HS-5 (cell line): ENCODE data around the gene RTP3.

ENCODE experiments used
- DNase-seq: peaks from one replicate; pipeline ENCODE4 v3.0.0-alpha.2; 2012; ENCODE audit warnings: low read depth

The RTP3 gene

DNA sequence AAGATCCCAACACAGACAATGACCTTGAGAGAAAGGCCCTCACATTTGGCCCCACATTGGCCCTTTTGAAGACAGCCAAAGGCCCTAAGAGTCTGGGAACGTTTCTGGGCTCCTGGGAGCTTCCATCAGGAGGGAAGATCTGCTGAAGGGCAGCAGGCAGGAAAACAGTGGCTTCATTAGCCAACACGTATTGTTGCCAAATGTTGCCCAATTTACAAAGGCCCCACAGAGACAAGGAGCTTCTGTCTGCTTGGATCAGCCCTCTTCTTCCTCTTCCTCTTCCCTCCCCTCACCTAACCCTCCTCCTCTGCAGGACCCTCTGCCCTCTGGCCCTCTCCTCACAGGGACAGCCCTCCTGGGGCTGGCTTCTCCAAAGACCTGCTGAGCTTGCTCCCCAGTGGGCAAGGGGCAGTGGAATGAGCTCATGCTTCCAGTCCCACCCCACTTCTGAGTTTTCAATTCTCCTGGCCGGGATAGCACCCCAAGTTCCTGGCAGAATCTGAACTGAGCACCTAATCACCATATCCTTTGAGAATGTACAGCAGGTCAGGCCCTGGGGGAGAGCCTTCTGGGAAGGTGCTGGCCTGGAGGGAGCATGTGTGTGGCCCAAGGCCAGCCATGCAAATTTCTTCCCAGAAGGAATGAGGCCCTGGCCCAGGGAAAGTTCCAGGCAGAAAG, 28.0 kb upstream of the RTP3 start:
- DNase-seq, result no peak

DNA sequence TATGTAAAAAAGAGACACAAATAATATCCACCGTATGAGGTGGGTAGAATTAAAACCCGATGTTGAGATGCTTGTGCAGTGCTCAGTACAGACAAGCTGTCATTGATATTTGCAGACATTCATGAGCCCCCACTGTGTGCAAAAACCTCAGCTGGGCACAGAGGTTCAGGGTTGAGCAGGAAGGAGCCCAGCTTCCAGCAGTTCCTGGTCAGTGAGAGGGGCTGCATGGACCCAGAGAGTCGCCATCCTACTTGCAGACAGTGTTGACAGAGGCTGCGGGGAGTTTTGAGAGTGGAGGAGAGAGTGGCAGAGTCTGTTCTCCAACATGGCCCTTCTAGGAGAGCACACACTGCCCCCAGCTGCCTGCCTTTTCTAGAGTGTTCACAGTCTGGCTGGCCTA, 26.9 kb upstream of the RTP3 start:
- no peak for DNase-seq

DNA sequence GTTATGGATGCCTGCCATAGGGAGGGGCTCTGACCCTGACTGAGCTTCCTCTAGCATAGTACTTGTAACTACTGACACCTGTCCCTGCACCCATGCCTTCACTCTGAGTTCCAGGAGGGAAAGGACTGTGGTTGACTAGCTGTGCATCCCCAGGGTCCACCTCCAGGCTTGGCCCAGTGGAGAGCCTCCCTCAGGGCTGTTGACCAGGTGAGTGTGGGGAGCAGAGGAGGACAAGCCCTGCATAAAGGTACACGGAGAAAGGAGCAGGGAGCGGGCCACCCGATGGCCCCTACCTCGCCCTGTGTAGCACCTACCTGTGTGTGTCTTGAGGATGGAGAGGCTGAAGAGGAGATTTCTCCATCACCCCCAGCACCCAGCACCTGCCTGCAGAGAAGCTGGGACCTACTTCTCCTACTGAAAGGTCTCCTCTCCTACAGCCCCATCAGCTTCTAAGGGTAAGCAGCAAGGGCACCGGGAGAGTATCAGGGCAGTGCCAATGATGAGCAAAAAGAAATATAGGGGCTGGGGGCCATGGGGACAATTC, 26.3 kb upstream of the RTP3 start:
- no peak for DNase-seq

GRCh38 chr3:46472736-46473135, 25.0 kb upstream of the RTP3 start:
- no peak for DNase-seq

DNA sequence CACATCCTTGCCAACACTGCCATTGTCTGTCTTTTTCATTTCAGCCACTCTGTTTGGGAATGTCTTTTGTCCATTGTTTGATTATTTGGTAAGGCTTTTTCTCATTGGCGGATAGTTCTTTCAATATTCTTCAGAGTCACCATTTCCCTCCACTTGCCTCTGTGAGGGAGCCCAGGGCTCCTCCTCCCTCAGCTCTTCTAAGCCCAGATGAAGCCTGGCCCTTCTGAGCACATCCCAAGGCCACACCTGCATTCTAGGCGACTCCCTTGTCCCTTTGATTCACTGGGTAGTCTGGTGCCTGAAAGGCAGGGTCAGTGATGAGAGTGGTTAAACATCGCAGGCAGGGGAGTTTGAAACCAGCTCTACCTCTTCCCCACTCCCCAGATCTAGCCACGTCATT, 20.6 kb upstream of the RTP3 start:
- DNase-seq, result no peak

DNA sequence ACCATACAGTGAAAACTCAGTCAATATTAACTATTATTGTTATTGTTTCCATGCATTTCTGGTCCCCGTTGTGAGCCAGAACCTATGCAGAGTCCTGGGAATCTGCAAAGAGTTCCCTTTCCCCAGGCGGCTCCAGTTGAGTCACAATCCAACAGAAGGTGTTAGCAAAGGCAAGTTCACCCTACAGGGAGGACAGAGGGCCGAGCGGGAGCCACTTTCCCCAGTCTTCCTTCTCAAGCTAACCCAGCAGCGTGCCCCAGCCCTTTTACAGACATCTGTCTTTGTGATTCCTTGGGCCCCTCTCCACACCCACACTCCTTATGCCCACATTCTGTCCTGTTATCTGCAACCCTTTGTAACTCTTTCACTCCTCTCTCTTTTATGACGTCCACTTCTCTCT, 20.0 kb upstream of the RTP3 start:
- DNase-seq, result no peak

- DNase-seq, result no peak
Observed at GRCh38 chr3:46478341-46478740, 19.4 kb upstream of the RTP3 start.

DNA sequence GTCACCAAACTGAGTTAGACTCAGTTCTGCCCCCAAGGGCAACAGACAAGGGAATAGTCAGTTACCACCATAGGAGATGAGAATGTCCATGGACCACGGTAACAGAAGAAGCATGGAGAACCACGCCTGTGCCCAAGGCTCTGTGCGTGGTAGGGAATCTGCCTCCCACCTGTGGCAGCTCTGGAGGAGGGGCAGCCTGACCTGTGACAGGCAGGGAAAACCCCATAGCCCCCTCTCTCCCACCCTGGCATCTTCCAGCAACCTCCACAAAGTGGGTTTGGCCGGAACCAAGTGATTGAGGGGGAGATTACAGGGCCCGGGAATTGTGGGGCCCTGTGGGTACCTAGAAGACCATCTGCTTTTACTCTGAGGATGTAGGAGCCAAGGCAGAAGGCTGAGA, 18.8 kb upstream of the RTP3 start:
- no peak for DNase-seq

- no peak for DNase-seq
Observed at GRCh38 chr3:46479696-46480095, 18.1 kb upstream of the RTP3 start.

GRCh38 chr3:46480491-46481195, 17.1 kb upstream of the RTP3 start:
- no peak for DNase-seq

DNA sequence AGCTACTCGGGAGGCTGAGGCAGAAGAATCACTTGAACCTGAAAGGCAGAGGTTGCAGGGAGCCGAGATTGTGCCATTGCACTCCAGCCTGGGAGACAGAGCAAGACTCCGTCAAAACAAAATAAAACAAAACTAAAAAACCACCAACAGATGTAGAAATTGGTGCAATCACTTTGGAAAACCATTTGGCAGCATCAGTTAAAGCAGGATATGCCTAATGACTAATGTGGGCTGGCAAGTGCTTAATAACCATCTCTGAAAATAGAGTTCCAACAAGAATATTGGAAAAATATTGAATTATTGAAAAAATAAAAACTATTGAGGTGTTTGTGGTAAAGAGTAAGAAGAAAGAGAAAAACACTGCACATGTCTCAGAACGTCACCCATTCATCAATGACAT, 16.1 kb upstream of the RTP3 start:
- no peak for DNase-seq

GRCh38 chr3:46482632-46483350, 15.0 kb upstream of the RTP3 start:
- peak; percentile 91 for DNase-seq

DNA sequence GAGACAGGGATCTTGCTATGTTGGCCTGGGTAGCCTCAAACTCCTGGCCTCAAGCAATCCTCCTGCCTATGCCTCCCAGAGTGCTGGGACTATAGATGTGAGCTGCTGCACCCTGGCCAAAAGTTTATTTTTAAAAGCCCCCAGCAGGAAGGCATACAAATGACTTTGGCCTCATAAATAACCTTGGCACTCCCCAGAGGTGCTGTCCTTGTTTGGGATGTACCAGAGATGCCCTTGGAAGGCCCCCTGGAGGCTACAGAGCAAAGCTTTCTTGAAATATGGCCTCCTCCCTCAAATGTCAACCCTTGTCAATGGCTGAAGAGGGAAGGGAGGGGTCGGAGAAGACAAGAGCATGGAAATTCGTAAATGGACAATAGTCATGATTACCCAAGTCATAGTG, 14.0 kb upstream of the RTP3 start:
- DNase-seq, result no peak

DNA sequence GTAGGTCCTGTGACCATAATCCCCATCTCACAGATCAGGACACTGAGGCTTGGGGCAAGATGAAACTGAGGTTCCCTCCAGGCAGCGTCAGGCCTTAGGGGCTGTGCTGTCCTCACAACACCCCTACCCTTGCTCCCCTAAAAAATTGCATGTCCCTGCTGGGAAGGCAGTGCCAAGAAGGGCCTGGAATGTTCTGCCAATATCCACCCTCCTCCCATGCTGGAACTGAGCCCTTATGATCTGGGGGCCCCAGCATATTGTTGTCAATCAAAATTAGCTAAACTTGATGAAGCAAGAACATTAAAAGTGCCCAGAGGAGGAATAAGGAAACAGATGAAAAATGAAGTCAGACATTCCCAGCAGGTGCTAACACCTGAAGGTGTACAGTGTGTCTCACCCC, 13.4 kb upstream of the RTP3 start:
- DNase-seq, result no peak

DNA sequence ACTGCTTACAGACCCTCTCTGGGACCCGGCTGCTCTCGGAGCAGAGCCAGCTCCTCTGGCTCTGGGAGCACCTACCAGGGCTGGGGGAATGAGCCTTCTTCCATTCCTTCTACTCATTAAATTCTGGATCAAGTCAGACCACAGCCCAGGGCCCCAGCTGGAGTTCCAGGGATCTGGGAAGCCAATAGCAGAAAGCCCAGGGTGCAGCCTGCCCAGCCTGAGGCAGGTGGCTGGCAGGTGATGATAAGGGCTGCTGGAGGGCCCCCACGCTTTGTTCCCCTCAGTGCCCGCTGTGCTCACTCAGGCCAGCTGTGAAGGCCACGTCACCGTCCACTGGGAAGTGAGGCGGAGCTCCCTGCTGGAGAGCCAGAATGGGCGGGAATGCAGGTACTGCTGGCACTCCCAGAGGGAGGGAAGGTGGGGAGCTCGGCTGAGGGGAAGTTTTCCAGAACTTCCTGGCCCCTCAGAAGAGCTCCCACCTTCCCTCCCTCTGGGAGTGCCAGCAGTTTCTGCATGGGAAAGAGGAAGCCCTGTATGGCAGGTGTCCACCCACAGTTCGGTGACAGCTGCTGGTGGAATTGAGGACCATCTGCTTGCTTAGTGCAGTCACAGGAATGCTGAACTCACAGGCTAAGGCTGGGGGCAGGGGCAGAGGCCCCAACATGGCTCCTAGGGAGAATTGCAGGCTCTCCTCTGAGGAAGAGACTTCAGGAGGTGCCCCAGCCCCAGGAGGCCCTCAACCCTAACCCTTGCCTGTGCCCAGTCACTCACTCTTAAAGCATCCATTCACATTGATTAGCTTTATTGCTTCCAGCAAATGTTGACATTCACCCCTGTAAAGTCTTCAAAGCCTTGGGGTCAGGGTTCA, 12.6 kb upstream of the RTP3 start:
- DNase-seq, result no peak

DNA sequence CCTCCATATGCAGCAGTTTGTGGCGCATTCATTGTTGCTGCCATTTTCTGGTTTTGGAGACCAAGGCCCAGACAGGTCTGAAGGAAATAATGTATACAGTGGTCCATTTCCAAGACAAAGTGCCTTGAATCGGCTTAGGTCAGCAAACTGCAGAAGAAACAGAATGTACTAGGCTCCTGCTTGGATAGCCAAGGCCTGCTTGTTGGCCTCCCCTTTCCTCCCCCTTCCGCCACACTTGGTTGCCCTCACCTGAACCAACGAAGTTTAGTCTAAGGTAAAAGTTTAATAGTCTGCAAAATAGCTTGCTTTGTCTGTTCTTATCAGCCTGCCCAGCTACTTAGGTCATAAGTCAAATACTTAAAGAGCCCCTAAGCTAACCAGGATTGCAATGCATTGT, 12.0 kb upstream of the RTP3 start:
- no peak for DNase-seq

DNA sequence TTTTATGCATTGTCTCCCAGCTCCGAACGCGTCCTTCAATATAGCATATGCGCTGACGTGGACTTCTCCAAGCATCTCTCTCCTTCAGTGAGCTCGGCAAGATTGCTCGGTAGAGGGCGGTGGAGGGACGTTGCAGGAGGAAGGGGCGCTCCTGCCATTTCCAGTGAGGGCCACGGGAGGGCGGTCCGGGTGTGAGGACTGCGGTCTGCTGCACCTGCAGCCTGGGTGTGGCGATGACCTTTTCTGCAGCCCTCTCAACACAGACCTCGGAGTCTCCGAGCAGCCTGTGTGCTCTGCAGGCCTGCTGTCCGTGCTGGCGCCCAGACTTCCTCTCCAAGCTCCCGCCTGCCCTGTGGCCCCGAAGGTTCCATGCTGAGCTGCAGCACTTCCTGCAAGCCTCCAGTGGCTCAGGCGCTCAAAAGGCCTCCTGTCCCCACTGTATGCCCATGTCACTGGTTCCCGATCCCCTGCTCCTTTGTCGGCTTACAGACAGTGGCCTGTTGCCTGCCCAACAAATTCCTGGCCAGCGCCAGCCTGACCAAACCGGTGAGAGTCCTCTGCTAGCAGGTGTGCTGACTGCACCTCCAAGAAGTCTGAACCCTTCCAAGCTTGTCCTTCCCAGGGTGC, 8.9 kb upstream of the RTP3 start:
- no peak for DNase-seq

DNA sequence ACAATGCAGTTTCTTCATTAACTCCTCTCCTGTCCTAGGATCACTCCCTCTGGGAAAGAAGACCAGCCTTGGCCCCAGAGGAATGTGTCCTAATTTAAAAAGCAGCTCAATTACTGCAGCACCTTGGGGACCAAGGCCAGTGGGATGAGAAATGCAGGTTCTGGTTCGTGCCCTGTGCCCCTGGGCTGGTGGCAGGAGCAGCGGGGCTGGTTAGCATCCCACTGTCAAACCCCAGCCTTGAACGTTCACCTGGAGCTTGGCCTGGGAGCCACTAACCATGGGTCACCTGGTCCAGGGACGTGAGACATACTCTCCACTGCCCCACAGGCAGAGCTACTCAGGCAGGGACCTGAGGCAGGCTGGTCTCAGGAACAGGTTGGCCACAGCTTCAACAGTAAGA, 8.4 kb upstream of the RTP3 start:
- no peak for DNase-seq

DNA sequence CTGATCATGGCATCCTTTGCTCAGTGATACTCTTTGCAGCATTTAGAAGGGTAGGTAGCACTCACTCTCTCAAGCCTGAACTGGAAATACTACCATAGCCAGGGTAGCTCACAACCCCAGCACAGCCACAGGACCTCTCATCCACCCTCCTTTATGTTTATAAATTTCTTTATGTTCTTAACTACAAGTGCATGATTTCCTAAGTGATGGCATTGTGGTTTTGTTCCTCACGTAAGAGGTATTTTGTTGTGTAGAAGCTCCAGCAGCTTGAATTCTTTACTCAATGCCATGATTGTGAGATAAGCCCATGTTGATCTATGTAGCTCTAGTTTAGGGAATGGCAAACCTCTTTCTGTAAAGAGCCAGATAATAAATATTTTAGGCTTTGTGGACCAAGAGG, 7.9 kb upstream of the RTP3 start:
- no peak for DNase-seq

- no peak for DNase-seq
Observed at GRCh38 chr3:46490338-46491084, 7.3 kb upstream of the RTP3 start.
